GM18520 (cell line): ENCODE data around the gene ABHD16A.
"Not testable (repeated sequence)": the region's sequence is repeated elsewhere in the genome, so short reads cannot be mapped to it uniquely, and the experiment has no call there.

Experiments used
- ATAC-seq: cut with Tn5 transposase; IDR thresholded peaks from one replicate; pipeline ENCODE4 v1.9.1; 2021; ENCODE audit not compliant: unreplicated experiment

Gene ABHD16A

GRCh38 chr6:31715022-31715958 is 12.2 kb upstream of the ABHD16A start, which contains the start of gene LY6G6D:
TSS of gene LY6G6D (plus strand) at chr6:31715348. CDS start at chr6:31715356, 8 bp downstream.
- no peak for ATAC-seq

- no peak for ATAC-seq
Measured at GRCh38 chr6:31713991-31714684, 11.0 kb upstream of the ABHD16A start.

GRCh38 chr6:31713465-31713864 is 10.3 kb upstream of the ABHD16A start:
- no peak for ATAC-seq

- ATAC-seq = no peak
Measured at GRCh38 chr6:31712296-31712695, 9.2 kb upstream of the ABHD16A start.

- ATAC-seq = no peak
Measured at GRCh38 chr6:31711233-31711632, 8.1 kb upstream of the ABHD16A start.

GRCh38 chr6:31710523-31711219 is 7.5 kb upstream of the ABHD16A start:
- ATAC-seq = no peak

GRCh38 chr6:31709157-31709556 is 6.0 kb upstream of the ABHD16A start:
- not testable (repeated sequence) for ATAC-seq

- no peak for ATAC-seq
Measured at GRCh38 chr6:31708224-31708623, 5.1 kb upstream of the ABHD16A start.

GRCh38 chr6:31707701-31708100 is 4.6 kb upstream of the ABHD16A start:
- ATAC-seq = no peak

- no peak for ATAC-seq
Measured at GRCh38 chr6:31706599-31706998, 3.5 kb upstream of the ABHD16A start, which contains the start of gene LY6G6F. TSS of gene LY6G6F (plus strand) at chr6:31706866. CDS start at chr6:31706907, 41 bp downstream.

GRCh38 chr6:31705931-31706330 is 2.8 kb upstream of the ABHD16A start:
- no peak for ATAC-seq

GRCh38 chr6:31702405-31702818 is 712 bp downstream of the ABHD16A start:
- ATAC-seq = no peak

- ATAC-seq = no peak
Measured at GRCh38 chr6:31701666-31702404, 1.3 kb downstream of the ABHD16A start.

- ATAC-seq = no peak
Measured at GRCh38 chr6:31700740-31701401, 2.3 kb downstream of the ABHD16A start.

- no peak for ATAC-seq
Measured at GRCh38 chr6:31697555-31697954, 5.6 kb downstream of the ABHD16A start.

- no peak for ATAC-seq
Measured at GRCh38 chr6:31693535-31693934, 9.6 kb downstream of the ABHD16A start.

GRCh38 chr6:31692886-31693285 is 10.2 kb downstream of the ABHD16A start:
- ATAC-seq = no peak

- no peak for ATAC-seq
Measured at GRCh38 chr6:31692353-31692752, 10.8 kb downstream of the ABHD16A start.

GRCh38 chr6:31691564-31692108 is 11.5 kb downstream of the ABHD16A start:
- no peak for ATAC-seq

- ATAC-seq = no peak
Measured at GRCh38 chr6:31691078-31691463, 12.1 kb downstream of the ABHD16A start.
